GM20431 (cell line): ENCODE data around the gene MAU2.

Experiments
- in situ Hi-C: fragments of 300-500 bp; cut with MseI, MboI; formaldehyde crosslinking; loops from one replicate; pipeline ENCODE4 v1.15.0; 2020; ENCODE audit warnings: low sequenced_read_pairs; ENCODE audit not compliant: unreplicated experiment

The MAU2 gene

DNA sequence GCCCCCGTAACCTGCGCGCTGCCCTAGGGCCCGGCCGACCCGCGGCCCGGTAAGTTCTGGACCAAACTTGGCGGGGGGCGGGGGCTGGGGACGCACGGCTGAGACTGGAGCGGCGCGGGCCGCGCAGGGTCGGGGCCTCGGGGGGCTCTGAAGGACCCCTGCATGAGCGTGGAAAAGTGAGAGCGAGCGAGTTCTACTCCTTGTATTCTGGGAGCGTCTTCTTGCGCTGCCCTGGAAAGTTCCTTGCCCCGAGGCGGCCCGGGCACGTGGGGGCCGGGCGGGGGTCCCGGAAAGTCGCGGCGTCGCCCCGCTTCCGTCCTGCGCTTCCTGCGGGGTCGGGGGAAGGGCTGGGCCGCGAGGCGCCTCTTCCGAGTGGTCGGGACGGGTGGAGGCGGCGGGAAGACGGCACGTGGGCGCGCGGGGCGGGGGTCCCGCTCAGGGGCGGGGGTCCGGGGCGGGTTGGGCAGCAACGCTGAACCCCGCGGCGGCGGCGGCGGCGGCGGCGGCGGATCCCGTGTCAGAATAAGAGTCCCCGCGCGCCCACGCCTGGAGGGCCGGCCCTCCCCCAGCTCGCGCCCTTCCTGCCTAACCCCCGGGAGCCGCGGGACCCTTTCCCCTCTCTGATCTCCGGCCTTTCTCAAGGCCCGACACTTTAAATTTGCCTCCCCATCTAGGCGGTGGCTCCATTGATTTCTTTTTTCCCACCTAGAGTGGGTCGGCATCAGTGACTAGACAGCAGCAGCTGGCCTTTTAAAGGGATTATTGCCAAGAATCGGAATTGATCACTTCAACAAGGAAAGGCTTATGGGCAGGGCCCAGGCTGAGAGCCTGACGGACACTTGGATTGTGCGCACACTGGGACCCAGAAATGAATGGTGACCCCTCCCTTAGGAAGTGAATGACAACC is 85.6 kb downstream of the MAU2 start:
- in situ Hi-C loops: no loop called here

DNA sequence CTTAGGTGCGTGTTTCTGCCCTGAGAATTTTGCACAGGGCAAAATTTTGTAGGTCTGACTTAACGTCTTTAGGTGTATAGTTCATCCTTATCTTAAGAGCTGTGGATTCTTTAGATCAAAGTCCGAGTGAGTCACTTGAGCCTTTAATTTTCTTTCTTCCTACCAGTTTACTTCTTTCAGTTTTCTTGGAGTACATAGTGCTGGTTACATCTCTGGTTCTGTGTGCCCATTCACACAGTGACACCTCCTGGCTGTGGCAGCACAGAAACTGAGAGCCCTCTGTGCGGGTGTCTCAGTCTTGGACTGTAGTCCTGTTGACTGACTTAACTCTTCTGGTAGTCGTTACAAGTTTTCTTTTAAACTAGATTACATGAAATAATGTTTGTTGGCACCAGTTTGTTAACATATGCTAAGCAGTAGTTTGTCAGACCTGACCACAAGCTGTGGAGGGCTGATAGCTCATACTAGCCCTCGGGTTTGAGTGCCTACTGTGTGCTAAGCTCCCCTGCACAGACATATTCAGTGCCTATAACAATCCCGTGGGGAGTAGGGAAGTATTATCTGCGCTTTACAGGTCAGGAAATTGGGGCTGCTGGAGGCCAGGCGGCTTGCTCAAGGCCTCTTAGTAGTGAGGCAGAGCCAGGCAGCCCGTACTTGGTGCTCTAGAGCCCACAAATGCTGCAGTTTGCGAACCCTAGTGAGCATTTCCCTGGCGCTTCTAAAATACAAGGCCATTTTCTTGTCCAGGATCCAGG is 86.4 kb downstream of the MAU2 start:
- in situ Hi-C loops: no loop called here

DNA sequence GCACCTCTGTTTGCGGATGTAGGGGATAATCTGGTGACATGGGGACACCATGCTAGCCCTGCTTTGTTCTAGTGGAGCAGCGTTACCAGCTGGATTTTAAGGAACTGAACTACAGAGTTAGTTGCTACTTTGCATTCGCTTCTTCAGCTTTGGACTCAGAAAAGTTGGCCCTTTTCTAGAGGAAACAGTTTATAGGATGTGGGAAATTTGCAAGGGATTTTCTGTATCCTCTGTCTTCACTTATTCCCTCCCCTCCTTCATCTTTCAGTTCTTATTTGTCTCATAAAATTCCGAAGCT is 87.0 kb downstream of the MAU2 start:
- in situ Hi-C loops: no loop called here
